DMS153 treated with DMSO at 0.1 percent for 48 hours (cell line): Measurements from ENCODE around the gene ITGA11.

Source experiments
- DNase-seq: peaks from one replicate; lab custom pipeline; 2025; ENCODE audit not compliant: unreplicated experiment; lab: John Stamatoyannopoulos, UW

The ITGA11 gene

DNA sequence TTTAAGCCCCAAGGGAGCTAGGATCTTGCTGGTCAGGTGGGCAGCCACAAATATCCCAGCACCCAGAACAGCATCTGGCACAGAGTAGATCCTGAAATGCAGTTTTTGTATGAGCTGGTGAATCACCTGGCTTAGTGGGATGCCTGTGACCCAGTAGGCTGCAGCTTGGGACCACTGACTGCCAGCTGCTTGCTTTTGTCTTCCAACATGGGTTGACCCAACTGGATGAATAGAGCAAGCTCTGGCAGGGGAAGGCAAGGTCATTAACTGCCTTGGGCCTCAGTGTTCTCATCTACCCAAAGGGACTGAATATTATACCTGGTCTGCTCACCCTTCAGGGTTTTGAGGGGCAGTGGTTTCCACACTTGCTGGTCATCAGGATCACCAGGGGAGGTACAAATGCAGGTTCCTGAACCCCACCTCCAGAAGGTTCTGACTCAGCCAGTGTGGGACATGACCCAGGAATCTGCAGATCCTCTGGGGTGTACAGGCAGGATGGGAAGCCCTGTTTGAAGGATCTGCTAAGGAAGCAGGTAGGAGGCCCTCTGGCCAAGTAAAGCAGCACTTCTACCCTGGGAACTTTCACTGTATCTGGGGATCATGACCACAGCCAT, 55.4 kb downstream of the ITGA11 start:
- no peak for DNase-seq

DNA sequence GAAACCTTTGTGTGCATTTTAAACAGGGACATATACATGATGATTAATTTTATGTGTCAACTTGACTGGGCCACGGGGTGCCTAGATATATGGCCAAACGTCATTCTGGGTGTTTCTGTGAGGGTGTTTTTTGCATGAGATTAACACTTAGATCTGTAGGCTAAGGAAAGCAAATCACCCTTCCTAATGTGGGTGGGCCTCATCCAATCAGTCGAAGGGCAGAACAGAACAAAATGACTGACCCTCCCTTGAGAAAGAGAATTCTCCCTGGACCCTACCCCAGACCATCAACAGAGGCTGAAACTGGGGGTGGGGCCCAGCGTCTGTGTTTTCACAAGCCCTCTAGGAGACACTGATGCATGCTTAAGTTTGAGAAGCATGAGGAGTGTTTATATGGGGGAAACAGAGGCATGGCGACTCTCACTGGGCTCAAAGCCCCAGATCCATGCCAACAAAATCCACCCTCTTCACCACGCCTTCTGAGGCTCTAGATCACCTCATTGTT, 56.2 kb downstream of the ITGA11 start:
- no peak for DNase-seq

DNA sequence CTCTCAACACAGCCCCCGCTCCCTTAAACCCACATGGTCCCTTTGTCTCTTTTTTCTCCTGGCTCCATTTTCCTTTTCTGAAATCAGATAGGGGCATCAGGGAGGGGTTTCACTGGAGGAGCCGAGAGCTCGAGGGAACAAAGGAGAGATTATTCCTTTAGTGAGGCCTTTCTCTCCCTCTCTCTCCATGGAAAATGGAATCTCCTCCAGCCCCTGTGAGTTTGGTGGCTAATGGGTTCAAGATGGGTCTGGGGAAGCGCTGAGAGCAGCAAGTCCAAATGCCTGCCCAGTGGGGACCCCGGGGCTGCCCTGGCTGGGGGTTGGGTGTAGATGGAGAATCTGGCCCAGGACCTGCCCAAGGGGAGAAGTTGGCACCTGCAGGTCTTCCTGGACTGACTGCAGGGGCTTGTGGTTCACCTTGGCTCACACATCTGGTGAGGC, 56.8 kb downstream of the ITGA11 start:
- no peak for DNase-seq

DNA sequence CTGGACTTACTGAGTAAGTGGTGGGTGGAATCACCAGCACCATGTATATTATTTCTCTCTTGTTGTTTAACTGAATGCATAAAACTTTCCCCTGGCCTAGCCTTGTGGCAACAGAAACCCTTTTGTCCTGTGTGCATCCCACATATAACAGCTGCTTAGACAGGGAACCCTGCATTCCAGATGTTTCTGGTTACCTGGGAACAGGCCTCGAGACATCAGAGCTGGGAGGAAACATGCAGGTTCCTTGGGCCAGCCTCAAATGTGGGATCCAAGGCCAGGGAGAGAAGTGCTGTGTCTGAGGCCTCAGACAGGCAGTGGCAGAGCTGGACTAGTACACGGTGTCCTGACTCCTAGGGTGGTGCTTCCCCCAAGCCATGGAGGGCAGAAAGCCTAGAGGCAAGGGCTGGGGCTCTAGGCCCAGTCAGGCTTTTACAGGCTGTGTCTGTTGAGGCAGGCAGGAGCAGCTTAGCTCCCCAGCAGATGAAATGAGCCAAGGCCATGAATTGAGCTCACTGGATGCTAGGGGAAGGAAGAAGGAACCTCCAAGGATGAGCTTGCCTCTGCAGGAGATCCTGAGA, 57.7 kb downstream of the ITGA11 start:
- DNase-seq = no peak

DNA sequence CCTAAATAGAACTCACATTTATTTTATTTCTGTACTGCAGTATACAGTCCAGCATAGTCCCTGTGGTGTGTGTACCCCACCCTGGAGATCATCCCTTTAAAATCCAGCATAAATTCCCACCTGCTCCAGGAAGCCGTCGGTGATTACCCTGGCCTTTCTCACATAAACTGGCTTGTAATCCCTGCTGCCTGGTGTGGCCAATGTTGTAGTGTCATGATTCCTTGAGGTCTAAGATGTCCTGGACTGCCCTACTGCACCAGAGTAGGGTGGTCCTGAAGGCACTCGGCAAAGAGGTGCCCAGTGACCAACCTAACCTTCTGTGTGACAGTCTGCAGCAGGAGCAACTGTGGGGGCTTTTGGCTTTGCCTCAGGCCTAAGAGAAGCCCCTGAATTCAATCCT, 58.9 kb downstream of the ITGA11 start:
- DNase-seq = no peak

DNA sequence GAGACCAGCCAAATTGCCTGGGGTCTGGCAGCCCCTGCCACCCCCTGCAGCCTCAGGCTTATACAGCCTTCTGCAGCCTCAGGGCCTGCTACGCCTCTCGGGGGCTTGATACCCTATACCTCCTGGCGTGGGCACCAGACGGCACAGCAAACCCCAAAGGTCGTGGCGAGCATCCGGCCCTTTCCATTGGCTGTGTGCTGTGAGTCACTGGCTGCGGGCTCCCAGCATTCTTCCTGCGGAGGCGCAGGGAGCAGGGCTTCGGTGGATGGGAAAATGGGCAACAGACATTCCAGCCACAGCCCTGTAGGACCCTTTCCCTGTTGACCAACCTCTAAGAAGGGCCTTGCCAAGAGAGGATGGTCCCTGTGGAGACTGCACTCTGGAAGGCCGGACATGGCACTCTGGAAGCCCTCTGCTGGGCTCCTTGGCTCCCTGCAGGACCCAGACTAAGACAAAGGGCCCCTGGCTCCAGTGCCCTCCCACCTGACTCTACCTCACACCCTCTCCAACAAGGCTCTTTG, 59.6 kb downstream of the ITGA11 start:
- no peak for DNase-seq

DNA sequence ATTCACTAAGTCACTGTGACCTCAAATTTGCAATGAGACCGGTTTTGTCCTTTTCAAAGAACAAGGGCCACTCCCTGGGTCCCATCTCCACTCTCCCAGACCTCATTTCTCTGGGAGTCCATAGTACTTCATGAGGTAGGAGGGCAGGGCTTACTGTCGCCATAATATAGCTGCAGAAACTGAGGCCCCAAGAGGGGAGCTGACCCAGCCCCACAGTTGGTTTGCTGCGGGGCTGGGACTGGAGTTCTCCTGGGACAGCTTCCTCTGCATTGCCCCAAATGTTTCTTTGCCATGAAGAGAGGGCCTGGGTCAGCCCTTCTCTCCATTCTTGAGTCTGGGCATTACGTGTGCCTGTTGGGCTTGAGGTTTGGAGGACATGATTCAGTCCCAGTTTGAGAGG, 60.1 kb downstream of the ITGA11 start:
- DNase-seq = no peak

DNA sequence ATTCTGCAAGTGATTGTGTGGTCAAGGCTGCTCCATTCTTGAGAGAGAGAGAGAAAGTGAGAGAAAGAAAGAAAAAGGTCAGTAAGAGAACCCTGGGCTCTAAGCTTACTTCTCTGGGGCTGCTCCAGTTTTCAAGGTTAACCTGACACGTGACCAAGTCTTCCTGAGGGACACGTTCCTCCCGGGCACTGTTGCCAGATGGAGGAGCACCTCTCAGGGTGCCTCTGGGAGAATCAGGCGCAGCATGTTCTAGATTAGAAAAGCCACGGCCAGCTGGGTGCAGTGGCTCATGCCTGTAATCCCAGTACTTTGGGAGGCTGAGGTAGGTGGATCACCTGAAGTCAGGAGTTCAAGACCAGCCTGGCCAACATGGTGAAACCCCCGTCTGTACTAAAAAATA, 60.8 kb downstream of the ITGA11 start:
- DNase-seq = no peak

DNA sequence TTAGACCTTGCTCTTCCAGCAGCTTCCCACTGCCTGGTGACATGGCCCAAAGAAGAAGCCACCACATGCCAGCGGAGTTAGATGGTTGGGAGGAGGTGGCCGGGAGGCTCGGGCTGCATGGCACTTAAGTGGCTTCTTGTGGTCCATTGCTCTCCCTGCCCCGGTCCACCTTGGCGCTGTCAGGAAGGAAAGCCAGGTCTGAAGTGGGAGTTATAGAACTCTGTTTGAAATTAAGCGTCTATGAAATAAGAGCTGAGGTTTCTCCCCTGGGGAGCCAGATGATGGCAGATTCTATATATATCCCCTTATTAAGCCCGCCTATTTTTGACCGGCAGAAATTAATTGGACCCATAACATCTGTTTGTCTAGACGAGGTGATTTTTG, 61.2 kb downstream of the ITGA11 start:
- DNase-seq = no peak

DNA sequence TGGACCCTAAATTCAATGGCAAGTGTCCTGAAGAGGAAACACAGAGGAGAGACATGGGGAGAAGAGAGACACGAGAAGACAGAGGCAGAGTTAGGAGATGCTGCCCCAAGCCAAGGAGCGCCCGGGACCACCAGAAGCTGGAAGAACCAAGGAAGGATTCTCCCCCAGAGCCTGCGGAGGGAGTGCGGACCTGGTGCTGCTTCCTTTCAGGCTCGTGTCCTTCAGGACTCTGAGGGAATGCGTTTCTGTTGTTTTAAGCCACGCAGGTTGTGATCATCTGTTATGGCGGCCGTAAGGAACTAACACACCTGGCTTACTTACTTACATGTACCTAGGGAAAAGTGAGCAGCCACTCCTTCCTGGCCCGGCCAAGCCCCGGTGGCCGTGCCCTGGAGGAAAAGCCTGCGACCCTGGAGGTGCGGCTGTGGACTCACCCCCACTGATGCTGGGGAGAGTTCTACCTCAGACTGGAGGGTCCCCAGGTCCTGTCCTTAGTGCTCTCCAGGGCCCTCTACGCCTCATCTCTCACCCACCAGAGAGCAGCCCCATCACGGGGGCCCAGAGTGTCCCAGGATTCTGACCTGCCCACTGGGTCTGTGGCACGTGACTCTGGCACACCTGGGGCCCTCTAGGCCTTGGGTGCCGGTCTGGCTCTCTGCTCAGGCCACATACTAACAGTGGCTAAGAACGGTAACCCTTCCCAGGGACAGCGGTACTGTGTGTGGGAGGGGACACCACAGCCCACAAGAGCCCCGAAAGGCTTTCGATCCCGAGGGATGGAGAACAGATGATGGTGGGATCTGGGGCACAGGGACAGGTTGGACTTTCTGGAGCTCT, 61.8 kb downstream of the ITGA11 start:
- no peak for DNase-seq

DNA sequence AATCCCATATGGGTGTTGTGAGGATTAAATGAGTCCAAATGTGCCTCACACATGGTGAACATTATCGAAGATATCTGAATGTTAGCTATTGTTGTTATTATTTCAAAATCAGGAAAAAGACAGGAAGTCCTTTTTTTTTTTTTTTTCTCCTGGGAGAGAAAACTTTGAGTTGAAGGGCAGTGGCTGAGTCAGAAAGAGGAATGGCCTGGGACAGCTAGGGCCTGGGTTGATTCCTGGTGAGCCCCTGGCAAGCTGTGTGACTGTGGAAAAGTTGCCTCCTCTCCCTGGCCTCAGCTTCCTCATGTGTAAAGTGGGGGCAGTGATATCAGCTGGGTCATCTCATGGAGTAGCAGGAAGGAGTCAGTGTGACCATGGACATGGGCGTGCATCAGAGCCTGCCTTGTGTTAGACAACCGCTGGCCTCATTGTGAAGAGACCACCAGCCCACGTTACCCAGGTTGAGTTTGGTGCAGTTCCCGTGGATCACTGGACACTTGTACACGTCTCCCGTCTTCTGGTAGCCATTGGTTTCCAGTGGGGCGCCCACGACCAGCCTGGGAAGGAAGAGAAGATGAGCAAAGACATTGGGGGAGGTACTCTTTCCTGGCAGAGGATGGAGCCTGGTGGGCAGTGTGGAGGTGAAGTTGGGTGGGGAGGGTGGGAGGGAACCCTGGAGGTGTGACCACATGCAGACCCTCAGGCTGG, 63.1 kb downstream of the ITGA11 start:
- no peak for DNase-seq

DNA sequence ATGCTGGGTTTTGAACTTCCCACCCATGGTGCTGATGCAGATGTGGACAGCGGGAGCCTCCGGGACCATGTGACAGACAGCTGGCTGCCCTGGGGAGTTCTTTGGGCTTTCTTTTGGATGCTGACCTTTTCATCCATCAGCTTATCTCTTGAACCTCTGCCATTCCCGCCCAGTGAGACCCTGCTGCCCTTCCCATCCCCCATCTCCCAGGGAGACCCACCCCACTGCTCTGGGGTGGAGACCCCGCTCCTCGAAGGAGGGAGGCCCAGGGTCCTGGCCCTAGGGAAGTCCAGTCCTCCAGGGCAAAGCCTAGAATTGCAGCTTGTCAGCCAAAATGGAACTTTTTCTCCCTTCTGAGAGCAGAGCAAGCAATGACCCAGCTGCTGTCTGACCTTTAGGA, 64.0 kb downstream of the ITGA11 start:
- no peak for DNase-seq

DNA sequence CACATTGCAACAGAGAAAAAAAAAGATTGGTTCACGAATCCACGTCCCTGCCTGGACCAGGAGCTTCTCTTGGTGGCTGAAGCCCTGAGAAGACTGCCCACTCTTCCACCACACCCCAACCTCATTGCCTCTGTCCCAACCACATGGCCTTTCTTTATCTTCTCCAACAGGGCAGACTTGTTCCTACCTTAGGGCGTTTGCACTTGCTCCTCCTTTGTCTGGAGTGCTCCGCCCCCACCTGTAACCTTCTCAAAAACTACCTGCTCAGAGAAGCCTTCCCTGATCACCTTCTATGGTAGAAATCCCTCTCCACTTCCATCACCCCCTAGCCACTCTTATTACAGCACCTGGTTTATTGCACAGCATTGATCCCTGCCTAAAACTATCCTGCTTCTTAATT, 64.7 kb downstream of the ITGA11 start:
- DNase-seq = no peak

DNA sequence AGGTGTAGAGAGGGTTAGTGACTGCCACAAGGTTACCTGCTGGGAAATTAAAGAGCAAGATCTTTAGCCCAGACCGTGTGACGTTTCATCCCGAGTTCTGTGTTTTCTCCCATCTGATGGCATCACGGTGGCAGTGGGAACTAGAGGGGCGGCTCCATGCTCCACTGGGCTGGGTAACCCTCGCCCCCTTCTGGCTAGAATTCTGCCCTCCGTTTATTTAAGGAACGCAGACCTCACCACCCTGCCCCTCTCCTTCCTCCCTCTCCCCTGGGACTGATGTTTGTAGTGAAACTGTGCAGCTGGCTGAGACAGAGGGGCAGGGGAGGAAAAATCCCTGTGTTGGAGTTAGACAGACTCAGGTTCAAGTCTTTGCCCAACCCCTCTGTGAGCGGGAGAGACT, 65.6 kb downstream of the ITGA11 start:
- DNase-seq = no peak

DNA sequence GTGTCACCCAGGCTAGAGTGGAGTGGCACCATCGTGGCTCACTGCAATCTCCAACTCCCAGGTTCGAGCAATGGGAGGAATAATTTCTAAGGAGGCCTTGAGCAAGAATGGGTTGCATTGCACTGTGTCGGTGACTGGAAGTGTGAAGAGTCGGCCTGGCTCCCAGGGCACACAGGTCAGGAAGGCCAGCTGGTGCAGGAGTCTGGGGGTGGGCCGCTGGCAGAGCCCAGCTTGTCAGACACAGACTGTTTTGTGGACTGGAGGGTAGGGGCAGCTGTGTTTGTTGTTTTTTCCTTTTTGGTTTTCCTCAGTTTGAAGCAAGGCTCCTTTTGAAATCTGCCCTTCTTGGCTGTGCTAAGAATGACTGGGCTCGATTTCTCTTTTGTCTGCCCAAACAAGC, 66.2 kb downstream of the ITGA11 start:
- no peak for DNase-seq

DNA sequence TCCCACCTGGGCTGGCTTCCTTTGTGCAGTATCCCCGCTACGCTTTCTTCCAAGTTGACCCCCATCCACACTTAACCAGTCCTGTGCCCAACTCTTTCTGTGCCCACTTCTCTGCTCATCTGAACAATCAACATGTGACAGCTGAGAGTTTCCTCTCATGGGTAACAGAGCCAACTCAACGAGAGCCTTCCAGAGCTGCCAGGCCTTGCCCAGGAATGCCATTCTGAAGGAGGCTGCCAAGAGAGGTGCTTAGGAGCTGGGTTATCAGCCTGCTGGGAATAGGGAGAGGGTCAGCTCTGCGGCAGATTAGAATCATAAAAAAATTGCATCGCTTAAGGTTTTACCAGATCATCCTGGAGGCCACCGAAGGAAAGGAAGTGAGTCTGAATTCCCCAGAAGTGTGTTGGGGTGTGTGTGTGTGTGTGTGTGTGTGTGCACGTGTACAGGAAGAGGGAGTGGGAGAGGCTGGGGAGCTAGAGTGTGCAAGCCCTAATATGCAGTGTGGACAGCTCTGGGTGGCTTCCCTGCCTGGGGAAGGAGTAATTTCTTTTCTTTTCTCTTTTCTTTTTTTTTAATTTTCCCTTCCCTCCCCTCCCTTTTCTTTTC, 66.7 kb downstream of the ITGA11 start:
- no peak for DNase-seq

DNA sequence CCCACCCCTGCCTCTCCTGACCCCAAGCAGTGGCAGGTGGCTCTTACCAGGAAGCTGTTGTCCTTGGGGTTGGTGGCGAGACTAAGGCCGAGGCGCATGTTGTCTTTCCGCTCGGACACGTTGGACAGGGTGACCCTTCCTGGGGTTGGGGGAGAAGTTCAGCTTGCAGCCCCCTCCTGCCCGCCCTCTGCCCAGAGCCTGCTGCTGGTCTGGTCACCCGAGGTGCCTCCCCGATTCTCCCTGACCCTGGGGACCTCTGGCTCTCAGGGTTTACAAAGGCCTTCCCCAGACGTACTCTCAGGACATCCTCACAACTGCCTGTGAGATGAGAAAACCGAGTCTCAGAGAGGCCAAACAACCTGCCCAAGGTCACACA, 67.3 kb downstream of the ITGA11 start:
- DNase-seq = no peak

DNA sequence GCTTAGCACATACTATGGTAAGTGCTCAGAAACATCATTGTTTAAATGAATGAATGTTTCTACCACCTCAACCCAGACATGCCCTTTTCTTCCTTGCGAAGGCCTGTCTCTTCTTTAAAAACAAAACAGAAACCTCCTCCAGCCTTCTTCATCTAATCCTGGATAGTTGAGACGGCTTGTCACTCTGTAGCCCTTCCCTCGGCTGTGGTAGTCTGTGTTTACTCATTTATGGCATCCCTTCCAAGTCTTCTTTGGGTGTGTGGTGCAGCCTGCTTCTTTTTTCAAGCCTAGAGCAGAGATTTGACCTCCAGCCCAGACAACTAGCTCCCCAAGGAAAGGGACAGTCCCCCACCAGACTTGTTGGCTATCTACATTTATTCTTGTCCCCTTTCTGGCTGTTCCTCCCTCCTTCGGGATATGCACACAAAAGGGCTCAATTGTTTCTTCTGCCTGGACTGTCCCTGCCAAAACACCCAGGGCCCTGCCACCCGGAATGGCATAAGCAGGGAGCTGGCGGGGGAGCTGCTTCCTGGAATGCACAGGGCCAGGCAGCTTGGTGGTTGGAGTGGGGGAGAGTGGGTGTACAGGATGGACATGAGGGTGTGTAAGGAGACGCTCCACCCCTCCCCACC, 67.8 kb downstream of the ITGA11 start:
- no peak for DNase-seq

DNA sequence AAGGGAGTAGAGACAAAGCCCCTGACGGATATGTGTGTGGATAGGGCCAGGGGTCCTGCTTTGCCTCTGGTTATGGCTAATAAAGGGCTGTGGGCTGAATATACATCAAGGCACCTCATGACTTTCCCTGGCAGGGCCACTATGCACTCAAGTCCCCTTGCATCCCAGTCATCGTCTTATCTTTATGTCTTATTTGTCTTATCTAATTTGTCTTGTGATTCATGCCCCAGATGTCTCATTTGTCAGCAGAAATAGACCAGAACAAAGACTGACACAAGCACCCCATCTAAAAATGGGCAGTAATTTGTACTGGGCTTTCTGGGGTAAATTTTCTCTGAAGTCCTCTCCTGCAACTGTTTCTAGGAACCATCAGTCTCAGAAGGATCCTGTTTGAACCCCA, 68.6 kb downstream of the ITGA11 start:
- DNase-seq = no peak

DNA sequence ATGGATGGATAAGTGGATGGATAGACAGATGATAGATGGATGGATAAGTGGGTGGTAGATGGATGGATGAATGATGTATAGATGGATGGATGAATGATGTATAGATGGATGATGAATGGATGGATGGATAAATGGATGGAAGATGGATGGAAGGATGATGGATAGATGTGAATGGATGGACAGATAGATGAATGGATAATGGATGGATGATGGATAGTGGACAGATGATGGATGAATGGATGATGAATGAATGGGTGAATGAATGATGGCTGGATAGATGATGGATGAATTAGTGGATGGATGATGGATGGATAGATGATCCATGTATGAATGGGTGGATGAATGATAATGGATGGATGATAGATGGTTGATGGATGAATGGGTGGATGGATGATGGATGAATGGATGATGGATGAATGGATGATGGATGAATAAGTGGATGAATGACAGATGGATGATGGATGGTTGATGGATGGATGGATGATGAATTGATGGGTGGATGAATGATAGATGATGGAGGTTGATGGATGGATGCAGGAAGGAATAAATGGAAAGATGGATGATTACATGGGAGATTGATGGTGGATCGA, 69.3 kb downstream of the ITGA11 start:
- DNase-seq = no peak
